K562 (cell line): Measurements from ENCODE around the gene CABP7.

Experiments used
- CTCF ChIP-seq, 3 experiments: IDR thresholded peaks in 2 of 3; conservative IDR thresholded peaks in 1 of 3; 2 replicates each; pipeline ENCODE4 v1.5.1; 2011 to 2012; ENCODE audit warnings: low read length in 3 of 3, mild to moderate bottlenecking in 3 of 3, control low read depth in 2 of 3, improper control_type of control experiment in 1 of 3, inconsistent platforms in 1 of 3, low read depth in 1 of 3, mixed read lengths in 1 of 3, moderate library complexity in 1 of 3; ENCODE audit not compliant: insufficient read depth in 2 of 3
- EGR1 ChIP-seq: fragments of 450-650 bp; conservative IDR thresholded peaks from 2 replicates; pipeline ENCODE4 v1.6.1; 2017; ENCODE audit warnings: mild to moderate bottlenecking
- TRIM24 ChIP-seq, 2 experiments: fragments of 450-650 bp; IDR thresholded peaks; 2 replicates each; pipeline ENCODE4 v1.6.1; 2016

- TF ChIP-seq TRIM24 (IDR thresholded peaks at IDR 0.05) (no peak), CTCF (IDR thresholded peaks at IDR 0.05 in 2 of 3, conservative IDR thresholded peaks at IDR 0.05 in 1 of 3; ENCODE audit: insufficient read depth in 2 of 3, low read depth in 1 of 3, low read length in 3 of 3) (no peak), EGR1 (no peak)
These were observed 46.9 kb downstream of the CABP7 start, which contains the start of gene ZMAT5 for GRCh38 chr22:29766632-29767170.
